Activated T-cell treated with anti-CD3 and anti-CD28 coated beads, Interleukin-2, amount 50 U/mL, for 72 hours (primary cell): ENCODE data around the gene IQGAP2. TPM values are rescaled to one million over a fixed set of nuclear protein-coding genes. Genes with fewer than 3 reads are reported as not detected.

ENCODE experiments used
- ATAC-seq, 2 donors: fragments of 150-1000 bp; cut with Tn5 transposase; replicated peaks in 1 of 2; 2 replicates each; pipeline ENCODE4 v1.10.0; 2021; ENCODE audit warnings: moderate library complexity in 2 of 2, mild to moderate bottlenecking in 1 of 2
- DNase-seq, 2 donors: peaks; one replicate each; pipeline ENCODE4 v3.0.0; 2021 to 2022; ENCODE audit warnings: mixed read lengths in 1 of 2
- H3K27ac Mint-ChIP-seq: one replicate; pipeline ENCODE4 v1.8.0; 2022; ENCODE audit warnings: mild to moderate bottlenecking, moderate library complexity, mixed read lengths
- H3K27me3 Mint-ChIP-seq: one replicate; pipeline ENCODE4 v1.8.0; 2022; ENCODE audit warnings: low read depth, mixed read lengths
- H3K36me3 Mint-ChIP-seq, 2 donors: one replicate each; pipeline ENCODE4 v1.8.0; 2022; ENCODE audit warnings: mixed read lengths in 2 of 2, mild to moderate bottlenecking in 1 of 2; ENCODE audit not compliant: insufficient read depth in 2 of 2
- H3K4me1 Mint-ChIP-seq: one replicate; pipeline ENCODE4 v1.8.0; 2022; ENCODE audit warnings: low read depth, mixed read lengths
- H3K4me3 Mint-ChIP-seq, 2 donors: one replicate each; pipeline ENCODE4 v1.8.0; 2022; ENCODE audit warnings: mild to moderate bottlenecking in 2 of 2, mixed read lengths in 2 of 2, moderate library complexity in 2 of 2
- H3K9me3 Mint-ChIP-seq, 2 donors: one replicate each; pipeline ENCODE4 v1.8.0; 2022; ENCODE audit warnings: mixed read lengths in 2 of 2
- total RNA-seq, 2 donors: library from RNA; stranded (reverse); gene quantifications; one replicate each; pipeline ENCODE4 v1.2.3, GENCODE V29; 2022

IQGAP2 gene
- total RNA-seq, 2 donors from 2014 or later, result 78.0 to 108 TPM

- ATAC-seq (peak; percentile 93 to 94), DNase-seq (peak in 1 of 2 donors; percentile 6)
- H3K4me3 Mint-ChIP-seq, result peak overlapping the region; percentile 54 to 76
- H3K4me1 Mint-ChIP-seq, result peaks cover 23% of the 10 kb centered on the region
- H3K36me3 Mint-ChIP-seq, result peaks cover 4 to 14% of the 10 kb centered on the region in 2 donors
- H3K9me3 Mint-ChIP-seq, result no peaks in the 10 kb centered on the region
- H3K27ac Mint-ChIP-seq, result peak overlapping the region; percentile 89
- no peaks in the 10 kb centered on the region for H3K27me3 Mint-ChIP-seq
Observed at GRCh38 chr5:76691467-76692273, 288.6 kb downstream of the IQGAP2 start.

- Mint-ChIP-seq H3K36me3 (peaks cover 4 to 14% of the 10 kb centered on the region in 2 donors), H3K27ac (peak overlapping the region; percentile 89), H3K4me1 (peaks cover 23% of the 10 kb centered on the region), H3K4me3 (peak overlapping the region; percentile 54 to 76), H3K27me3 (no peaks in the 10 kb centered on the region), H3K9me3 (no peaks in the 10 kb centered on the region)
- DNase-seq (no peak), ATAC-seq (no peak)
Observed at GRCh38 chr5:76692274-76692540, 289.1 kb downstream of the IQGAP2 start.

- peak overlapping the region in 1 of 2 donors; percentile 76 for H3K4me3 Mint-ChIP-seq
- peaks cover 23% of the 10 kb centered on the region for H3K4me1 Mint-ChIP-seq
- peak overlapping the region; percentile 89 for H3K27ac Mint-ChIP-seq
- no peaks in the 10 kb centered on the region for H3K27me3 Mint-ChIP-seq
- no peaks in the 10 kb centered on the region for H3K9me3 Mint-ChIP-seq
- peaks cover 6 to 14% of the 10 kb centered on the region in 2 donors for H3K36me3 Mint-ChIP-seq
- no peak for DNase-seq
- ATAC-seq, result no peak
Observed at GRCh38 chr5:76692651-76693050, 289.6 kb downstream of the IQGAP2 start.

GRCh38 chr5:76693141-76693540, 290.1 kb downstream of the IQGAP2 start:
- no peak for ATAC-seq
- Mint-ChIP-seq H3K9me3 (no peaks in the 10 kb centered on the region), H3K4me1 (peaks cover 23% of the 10 kb centered on the region), H3K36me3 (peaks cover 7 to 12% of the 10 kb centered on the region in 2 donors), H3K27ac (no peak overlapping the region), H3K4me3 (no peak overlapping the region), H3K27me3 (no peaks in the 10 kb centered on the region)
- no peak for DNase-seq

GRCh38 chr5:76694317-76694716, 291.2 kb downstream of the IQGAP2 start:
- no peak overlapping the region for H3K27ac Mint-ChIP-seq
- H3K27me3 Mint-ChIP-seq, result no peaks in the 10 kb centered on the region
- H3K9me3 Mint-ChIP-seq, result no peaks in the 10 kb centered on the region
- peaks cover 23% of the 10 kb centered on the region for H3K4me1 Mint-ChIP-seq
- peaks cover 7 to 12% of the 10 kb centered on the region in 2 donors for H3K36me3 Mint-ChIP-seq
- ATAC-seq (no peak), DNase-seq (no peak)
- H3K4me3 Mint-ChIP-seq, result no peak overlapping the region

- no peaks in the 10 kb centered on the region for H3K27me3 Mint-ChIP-seq
- no peak overlapping the region for H3K27ac Mint-ChIP-seq
- no peak overlapping the region for H3K4me3 Mint-ChIP-seq
- peaks cover 23% of the 10 kb centered on the region for H3K4me1 Mint-ChIP-seq
- no peak for ATAC-seq
- no peak for DNase-seq
- peaks cover 8 to 12% of the 10 kb centered on the region in 2 donors for H3K36me3 Mint-ChIP-seq
- H3K9me3 Mint-ChIP-seq, result no peaks in the 10 kb centered on the region
Observed at GRCh38 chr5:76695346-76695745, 292.3 kb downstream of the IQGAP2 start.

GRCh38 chr5:76696251-76696650, 293.2 kb downstream of the IQGAP2 start:
- Mint-ChIP-seq H3K9me3 (no peaks in the 10 kb centered on the region), H3K4me3 (no peak overlapping the region), H3K36me3 (peaks cover 7 to 12% of the 10 kb centered on the region in 2 donors), H3K27me3 (no peaks in the 10 kb centered on the region), H3K4me1 (peaks cover 15% of the 10 kb centered on the region), H3K27ac (no peak overlapping the region)
- ATAC-seq (no peak), DNase-seq (no peak)

GRCh38 chr5:76697670-76698069, 294.6 kb downstream of the IQGAP2 start:
- Mint-ChIP-seq H3K4me3 (no peak overlapping the region), H3K9me3 (no peaks in the 10 kb centered on the region), H3K27me3 (no peaks in the 10 kb centered on the region), H3K27ac (no peak overlapping the region), H3K4me1 (peaks cover 1% of the 10 kb centered on the region), H3K36me3 (peaks cover 7 to 14% of the 10 kb centered on the region in 2 donors)
- no peak for DNase-seq
- no peak for ATAC-seq

GRCh38 chr5:76700571-76700970, 297.5 kb downstream of the IQGAP2 start:
- DNase-seq (no peak), ATAC-seq (no peak)
- Mint-ChIP-seq H3K4me1 (no peaks in the 10 kb centered on the region), H3K27ac (no peak overlapping the region), H3K27me3 (no peaks in the 10 kb centered on the region), H3K36me3 (peaks cover 6 to 7% of the 10 kb centered on the region in 2 donors), H3K9me3 (no peaks in the 10 kb centered on the region), H3K4me3 (no peak overlapping the region)

GRCh38 chr5:76701298-76701697, 298.2 kb downstream of the IQGAP2 start:
- H3K4me1 Mint-ChIP-seq, result no peaks in the 10 kb centered on the region
- DNase-seq (no peak), ATAC-seq (no peak)
- H3K36me3 Mint-ChIP-seq, result peaks cover 4% of the 10 kb centered on the region in 2 donors
- H3K27me3 Mint-ChIP-seq, result no peaks in the 10 kb centered on the region
- no peak overlapping the region for H3K4me3 Mint-ChIP-seq
- H3K9me3 Mint-ChIP-seq, result no peaks in the 10 kb centered on the region
- no peak overlapping the region for H3K27ac Mint-ChIP-seq

- no peak overlapping the region for H3K4me3 Mint-ChIP-seq
- no peak overlapping the region for H3K27ac Mint-ChIP-seq
- H3K4me1 Mint-ChIP-seq, result no peaks in the 10 kb centered on the region
- H3K9me3 Mint-ChIP-seq, result no peaks in the 10 kb centered on the region
- ATAC-seq, result no peak
- H3K36me3 Mint-ChIP-seq, result peaks cover 2 to 4% of the 10 kb centered on the region in 2 donors
- no peaks in the 10 kb centered on the region for H3K27me3 Mint-ChIP-seq
- DNase-seq, result no peak
Observed at GRCh38 chr5:76703707-76704106, 300.6 kb downstream of the IQGAP2 start.

- H3K36me3 Mint-ChIP-seq, result peaks cover 2 to 4% of the 10 kb centered on the region in 2 donors
- no peak for ATAC-seq
- no peak for DNase-seq
- H3K9me3 Mint-ChIP-seq, result no peaks in the 10 kb centered on the region
- no peaks in the 10 kb centered on the region for H3K4me1 Mint-ChIP-seq
- no peaks in the 10 kb centered on the region for H3K27me3 Mint-ChIP-seq
- no peak overlapping the region for H3K4me3 Mint-ChIP-seq
- no peak overlapping the region for H3K27ac Mint-ChIP-seq
Observed at GRCh38 chr5:76704131-76704663, 301.1 kb downstream of the IQGAP2 start.

- H3K9me3 Mint-ChIP-seq, result no peaks in the 10 kb centered on the region
- no peak for ATAC-seq
- peaks cover 0 to 4% of the 10 kb centered on the region in 2 donors for H3K36me3 Mint-ChIP-seq
- H3K27me3 Mint-ChIP-seq, result no peaks in the 10 kb centered on the region
- no peak overlapping the region for H3K4me3 Mint-ChIP-seq
- no peak overlapping the region for H3K27ac Mint-ChIP-seq
- DNase-seq, result no peak
- peaks cover 2% of the 10 kb centered on the region for H3K4me1 Mint-ChIP-seq
Observed at GRCh38 chr5:76705574-76705973, 302.5 kb downstream of the IQGAP2 start.

- ATAC-seq, result no peak
- peaks cover 17% of the 10 kb centered on the region for H3K27me3 Mint-ChIP-seq
- no peaks in the 10 kb centered on the region for H3K9me3 Mint-ChIP-seq
Observed at GRCh38 chr5:76709762-76710161, 306.7 kb downstream of the IQGAP2 start.

More at GRCh38 chr5:76709762-76710161, 306.7 kb downstream of the IQGAP2 start:
- Mint-ChIP-seq H3K36me3 (no peaks in the 10 kb centered on the region), H3K27ac (no peak overlapping the region), H3K4me1 (peaks cover 21% of the 10 kb centered on the region), H3K4me3 (no peak overlapping the region)
- DNase-seq, result no peak
